HS-5 (cell line): ENCODE results near the gene PLEKHA7.

Experiments
- DNase-seq: peaks from one replicate; pipeline ENCODE4 v3.0.0-alpha.2; 2012; ENCODE audit warnings: low read depth

Gene PLEKHA7

DNA sequence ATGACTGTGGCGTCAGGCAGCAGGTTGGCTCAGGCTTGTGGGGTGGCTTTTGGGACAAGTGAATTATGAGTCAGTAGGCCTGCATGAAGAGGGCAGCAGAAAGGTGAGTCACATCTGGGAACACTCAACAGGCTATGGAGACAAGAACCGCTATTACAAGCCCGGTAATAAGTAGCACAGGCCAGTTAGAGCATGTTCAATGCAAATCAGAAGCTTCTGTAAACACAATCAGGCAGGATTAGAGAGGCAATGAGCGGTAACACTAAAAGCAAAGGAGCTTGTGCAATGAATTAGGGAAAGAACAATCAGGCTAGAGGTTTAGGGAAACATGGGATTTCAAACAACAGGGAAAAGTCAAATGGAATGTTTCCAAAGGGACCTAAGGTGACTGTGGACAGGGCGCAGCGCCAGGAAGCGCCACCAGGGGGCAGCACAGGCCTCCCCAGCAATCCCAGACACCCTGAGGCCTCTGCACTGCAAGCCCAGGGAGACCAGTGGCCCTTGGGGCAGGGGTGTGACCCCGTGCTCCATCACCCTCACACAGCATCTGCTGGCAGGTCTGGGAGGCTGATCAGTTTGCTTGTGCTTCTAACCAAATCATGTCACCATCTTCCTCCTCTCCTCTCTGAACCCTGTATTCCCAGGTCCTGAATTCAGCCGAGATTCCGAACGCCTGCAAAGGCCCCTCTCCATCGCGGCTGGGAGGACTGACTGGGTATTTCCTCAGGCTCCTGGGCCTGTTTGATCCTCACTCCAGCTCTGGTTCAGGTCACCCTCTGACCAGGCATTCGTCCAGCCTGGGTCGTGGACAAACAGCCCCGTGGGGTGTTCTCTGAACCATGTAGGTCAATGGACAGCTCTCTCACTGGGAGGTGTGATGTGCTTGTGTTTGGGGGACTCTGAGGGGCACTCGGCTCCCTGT lies 225.8 kb downstream of the PLEKHA7 start:
- peak; percentile 60 for DNase-seq

- no peak for DNase-seq
Observed at GRCh38 chr11:16787035-16787742, 227.0 kb downstream of the PLEKHA7 start.

DNA sequence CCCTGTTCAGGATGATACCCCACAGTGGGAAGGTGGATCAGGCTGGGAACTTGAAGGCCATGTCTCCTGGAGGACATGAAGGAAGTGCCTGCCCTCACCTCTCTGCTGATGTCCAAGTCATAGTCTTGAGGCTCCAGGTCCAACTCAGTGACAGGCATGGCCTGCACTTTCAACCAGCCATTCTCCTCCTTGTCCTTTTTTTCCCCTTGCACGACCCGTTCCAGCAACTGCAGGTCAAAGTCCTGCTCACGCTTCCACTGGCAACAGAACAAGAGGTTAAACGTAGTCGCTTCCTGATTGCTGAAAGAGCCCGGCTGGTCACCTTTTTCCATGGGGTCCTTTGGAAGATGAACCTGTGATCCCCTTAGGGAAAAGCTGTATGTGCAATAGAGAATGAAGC lies 228.1 kb downstream of the PLEKHA7 start:
- no peak for DNase-seq

- peak; percentile 39 for DNase-seq
Observed at GRCh38 chr11:16785520-16786128, 228.6 kb downstream of the PLEKHA7 start.

GRCh38 chr11:16784666-16785065 lies 229.5 kb downstream of the PLEKHA7 start:
- DNase-seq: no peak

DNA sequence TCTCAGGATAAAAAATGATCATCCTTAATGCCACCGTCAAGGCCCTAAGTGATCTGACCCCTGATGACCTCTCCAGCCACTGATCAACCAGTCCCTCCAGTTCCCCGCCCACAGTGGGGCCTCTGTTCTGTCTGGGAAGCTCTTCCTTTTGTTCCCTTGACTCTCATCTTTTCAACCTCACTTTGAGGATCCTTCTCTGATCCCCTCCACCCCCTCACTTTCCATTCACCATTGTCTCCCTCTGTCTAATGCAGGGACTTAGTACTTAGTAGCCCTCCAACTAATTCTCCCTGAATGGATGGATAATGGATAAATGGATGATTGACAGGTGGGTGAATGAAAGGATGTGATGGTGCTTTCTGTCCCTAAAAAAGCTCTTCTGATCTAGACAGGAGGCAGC lies 230.1 kb downstream of the PLEKHA7 start:
- DNase-seq: no peak

DNA sequence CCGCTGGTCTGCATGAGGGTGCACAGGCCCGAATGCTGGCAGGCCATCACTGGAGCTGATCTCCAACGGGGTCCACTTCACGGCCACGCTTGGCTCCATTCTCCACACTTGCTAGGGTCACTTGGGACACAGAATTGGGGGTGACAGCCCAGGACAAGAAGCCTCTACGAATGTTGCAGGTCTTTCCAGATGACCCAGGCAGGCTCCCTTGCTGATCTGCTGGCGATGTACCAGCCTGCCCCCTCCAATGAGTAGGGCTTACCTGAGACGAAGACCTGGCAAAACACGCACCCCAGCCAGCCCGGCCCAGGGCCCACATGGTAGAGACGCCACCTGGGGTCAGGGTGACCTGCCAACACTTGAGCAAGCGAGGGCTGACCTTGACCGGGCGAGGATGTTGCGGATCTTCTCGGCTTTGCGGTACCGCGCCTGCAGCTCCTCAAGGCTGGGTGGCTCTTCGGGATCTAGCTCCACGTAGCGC lies 230.9 kb downstream of the PLEKHA7 start:
- no peak for DNase-seq

- no peak for DNase-seq
Observed at GRCh38 chr11:16781936-16782919, 232.0 kb downstream of the PLEKHA7 start.

DNA sequence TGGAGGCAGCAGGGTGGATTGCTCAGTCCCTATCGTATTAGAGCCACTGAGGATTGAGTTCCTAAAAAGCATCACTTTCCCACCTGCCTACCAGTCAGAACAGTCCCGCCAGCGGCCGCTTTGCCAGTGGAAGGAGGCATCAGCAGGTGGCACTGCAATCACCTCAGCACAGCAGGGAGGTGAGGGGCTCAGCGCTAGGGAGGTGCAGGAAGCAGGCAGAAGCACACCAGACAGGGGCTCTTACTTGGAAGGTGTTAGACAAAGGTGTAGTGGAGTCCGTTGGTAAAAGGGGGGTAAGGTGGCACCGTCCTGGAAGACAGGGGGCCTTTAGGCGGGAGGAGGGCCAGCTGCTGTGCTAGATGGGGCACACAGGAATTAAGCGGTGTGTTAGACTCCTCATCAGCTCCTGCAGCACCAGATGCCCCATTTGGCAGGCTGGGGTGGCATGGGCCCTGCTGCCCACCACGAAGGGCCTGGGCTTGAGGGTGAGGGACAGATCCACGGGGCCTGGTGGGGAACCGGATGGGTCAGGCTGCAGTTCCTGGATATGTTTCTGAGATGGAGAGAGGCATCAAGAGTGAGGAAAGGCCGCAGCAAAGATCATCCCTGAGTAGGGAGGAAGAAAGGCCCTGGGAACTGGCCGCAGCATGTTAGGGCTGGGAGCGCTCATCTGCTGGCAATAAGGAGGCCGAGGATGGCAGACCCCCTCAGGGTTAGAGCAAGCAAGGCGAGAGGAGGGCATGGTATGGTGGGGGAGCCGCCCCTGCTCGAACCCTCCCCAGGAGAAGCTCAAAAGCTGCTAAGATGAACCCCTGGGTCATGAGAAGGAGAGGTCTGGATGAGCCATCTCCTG lies 233.3 kb downstream of the PLEKHA7 start:
- no peak for DNase-seq

DNA sequence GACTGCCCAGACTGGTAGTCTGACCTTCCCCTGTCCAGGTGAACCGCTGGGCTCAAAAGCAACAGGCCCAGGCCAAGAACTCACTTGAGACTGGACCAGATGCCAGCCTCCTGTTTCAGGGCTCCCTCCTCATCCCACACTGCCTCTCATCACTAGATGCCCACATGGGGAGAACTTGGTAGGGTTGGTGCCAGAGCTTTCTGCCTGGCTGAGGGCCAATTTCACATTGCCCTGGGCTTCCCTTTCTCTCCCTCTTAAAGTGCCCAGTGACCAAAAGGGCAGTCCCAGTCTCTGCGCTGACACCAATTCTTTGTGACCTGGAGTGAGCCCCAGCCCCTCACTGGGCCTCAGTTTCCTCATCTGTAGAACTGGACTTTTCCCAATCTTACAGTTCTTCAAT lies 234.1 kb downstream of the PLEKHA7 start:
- DNase-seq: no peak

GRCh38 chr11:16779436-16779835 lies 234.8 kb downstream of the PLEKHA7 start:
- no peak for DNase-seq

- no peak for DNase-seq
Observed at GRCh38 chr11:16778876-16779275, 235.3 kb downstream of the PLEKHA7 start.

GRCh38 chr11:16778286-16778685 lies 235.9 kb downstream of the PLEKHA7 start:
- no peak for DNase-seq

- DNase-seq: no peak
Observed at GRCh38 chr11:16777613-16777975, 236.6 kb downstream of the PLEKHA7 start.

DNA sequence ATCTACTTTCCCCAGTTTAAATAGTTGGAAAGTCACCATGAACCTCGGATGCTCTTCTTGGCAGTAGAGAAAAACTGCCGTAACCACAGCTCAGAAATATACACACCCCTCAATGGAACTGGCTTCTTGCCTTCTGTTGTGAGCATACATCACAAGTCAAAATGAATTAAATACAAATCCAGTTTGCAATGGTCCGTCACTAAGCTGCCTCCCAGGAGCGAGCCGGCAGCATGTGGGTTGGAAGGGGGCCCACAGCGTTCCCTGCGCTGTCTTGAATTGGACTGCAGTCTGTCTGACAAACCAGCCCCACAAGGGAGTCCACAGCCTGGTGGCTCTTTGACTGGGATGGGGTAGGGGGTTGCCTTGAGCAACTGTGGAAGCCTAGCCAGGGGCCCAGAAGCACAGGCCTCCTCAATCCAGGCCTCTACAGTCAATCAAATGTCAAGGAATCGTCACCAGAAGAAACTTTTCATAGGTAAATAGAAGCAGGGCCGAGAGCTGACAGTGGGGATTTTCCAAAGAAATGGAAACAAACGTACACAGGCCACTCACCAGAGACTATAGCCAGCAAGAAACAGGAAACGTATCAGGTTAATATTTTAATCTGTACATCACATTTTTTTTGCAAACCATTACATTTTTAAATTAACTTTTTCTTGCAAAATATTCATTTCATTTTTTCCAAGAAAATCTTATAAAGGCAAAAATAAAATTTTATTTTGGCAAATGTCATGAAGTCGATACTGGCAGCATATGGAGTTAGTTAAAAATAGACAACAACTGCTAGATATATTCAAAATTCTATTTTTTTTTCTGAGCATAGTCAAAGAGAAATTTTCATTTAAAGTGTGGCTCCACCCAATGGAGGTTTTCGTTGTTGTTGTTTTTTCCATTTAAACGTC lies 237.3 kb downstream of the PLEKHA7 start:
- DNase-seq: no peak

DNA sequence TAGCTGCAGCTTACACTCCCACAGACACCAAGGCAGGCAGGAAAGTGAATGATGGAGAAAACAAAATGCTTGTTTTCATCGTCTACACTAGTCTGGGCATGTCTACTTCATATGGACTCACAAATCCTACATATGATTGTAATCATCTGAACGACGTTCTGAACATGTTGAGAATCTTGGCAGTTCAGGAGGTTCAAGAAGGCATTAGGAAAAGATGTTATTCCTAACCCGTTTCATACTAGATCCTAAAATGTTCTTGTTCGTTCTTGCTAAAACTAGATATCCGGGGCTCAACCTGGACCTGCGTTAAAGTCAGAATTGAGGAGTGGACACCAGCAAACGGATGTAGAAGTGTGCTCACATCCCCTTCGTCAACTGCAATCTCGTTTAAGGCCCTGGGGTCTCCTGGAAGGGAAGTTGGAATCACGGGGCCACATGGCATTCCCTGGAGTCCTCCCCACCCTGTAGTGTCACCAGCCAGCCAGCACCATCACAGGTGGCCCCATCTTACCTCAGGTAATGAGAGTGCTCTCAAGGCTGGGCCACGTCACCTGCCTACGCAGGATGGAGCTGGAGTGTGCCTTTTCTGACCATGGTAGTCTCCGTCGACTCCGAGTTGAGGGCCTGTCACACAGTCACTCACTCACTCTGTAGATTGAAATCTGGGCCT lies 238.5 kb downstream of the PLEKHA7 start:
- no peak for DNase-seq

- no peak for DNase-seq
Observed at GRCh38 chr11:16774936-16775613, 239.1 kb downstream of the PLEKHA7 start.
